ENCODE data around the gene CPT1C.

- TF ChIP-seq CTCF (conservative IDR thresholded peaks at IDR 0.05; ENCODE audit: low read length) (no peak), EZH2phosphoT487 (IDR thresholded peaks at IDR 0.05; ENCODE audit: borderline replicate concordance, low read depth, low read length) (no peak)
Observed at GRCh38 chr19:49758292-49758691, 67.4 kb downstream of the CPT1C start.

All from OCI-LY7 (cell line).